ENCODE results near the gene PODXL2. TPM values are rescaled to one million over a fixed set of nuclear protein-coding genes. Genes with fewer than 3 reads are reported as not detected.
"Not testable (repeated sequence)": the region's sequence is repeated elsewhere in the genome, so short reads cannot be mapped to it uniquely, and the experiment has no call there.

Gene PODXL2
- total and polyA plus RNA-seq, 2 of the 8 experiments (the other 6 are each of a cell fraction or from before 2014, with no cell fraction given), result 27.6 to 31.6 TPM

- H2AFZ ChIP-seq (ENCODE audit: low read length); H3K36me3 ChIP-seq (ENCODE audit: control insufficient read depth in 2 of 4, insufficient read depth in 4 of 4, low read length in 3 of 4); H2BK120ac ChIP-seq (replicated peaks; ENCODE audit: low read depth, low read length); H3K4ac ChIP-seq (replicated peaks; ENCODE audit: insufficient read length, low read depth, low read length); H2AK5ac ChIP-seq (ENCODE audit: low read depth, low read length); H3K9ac ChIP-seq (replicated peaks in 1 of 4; ENCODE audit: extremely low read depth in 1 of 4, low read depth in 3 of 4, low read length in 3 of 4); H3K79me1 ChIP-seq (ENCODE audit: low read depth, low read length); H4K20me1 ChIP-seq (replicated peaks in 1 of 2; ENCODE audit: control insufficient read depth in 1 of 2, insufficient read depth in 2 of 2, low read length in 2 of 2); DNase-seq (ENCODE audit: low read depth in 1 of 2, low spot score in 2 of 2); H3K79me2 ChIP-seq (ENCODE audit: control insufficient read depth in 1 of 2, insufficient read depth in 2 of 2, low read length in 2 of 2); H3K56ac ChIP-seq (replicated peaks; ENCODE audit: insufficient read length, low read depth, low read length); H2BK20ac ChIP-seq (ENCODE audit: low read length); H3K4me1 ChIP-seq (replicated peaks in 1 of 4; ENCODE audit: control insufficient read depth in 3 of 4, insufficient read depth in 4 of 4, low read length in 3 of 4); H3K4me2 ChIP-seq (ENCODE audit: insufficient read depth in 1 of 2, low read depth in 2 of 2, low read length in 2 of 2); FAIRE-seq; H4K8ac ChIP-seq (ENCODE audit: extremely low read depth, insufficient read depth, low read length); H3K9me3 ChIP-seq (ENCODE audit: insufficient read depth in 2 of 2, low read depth in 1 of 2, low read length in 1 of 2); H4K91ac ChIP-seq (replicated peaks; ENCODE audit: insufficient read length, low read length); H3K4me3 ChIP-seq (ENCODE audit: extremely low read depth in 1 of 4, insufficient read depth in 2 of 4, low read depth in 3 of 4, low read length in 4 of 4); H3K27me3 ChIP-seq (replicated peaks in 1 of 4; ENCODE audit: control insufficient read depth in 3 of 4, extremely low read depth in 1 of 4, insufficient read depth in 3 of 4, low read length in 3 of 4); H3K14ac ChIP-seq (ENCODE audit: insufficient read length); H3K23ac ChIP-seq (ENCODE audit: insufficient read length); H3K27ac ChIP-seq (ENCODE audit: low read depth, low read length): not testable (repeated sequence)
- ChIA-PET POLR2A (ENCODE audit: partially characterized antibody) (interaction anchor here (0.6 kb wide), 1 partner anchor 33 kb away, joined by 4 read pairs; no protein-coding TSS in a partner anchor), CTCF (ENCODE audit: partially characterized antibody) (interaction anchor here (0.6 to 9.6 kb wide), 10 partner anchors 11 to 277 kb away, joined by 3 to 172 read pairs (median 4); no protein-coding TSS in a partner anchor)
- Histone ChIP-seq H2BK5ac (ENCODE audit: low read depth, low read length) (0 out of 2 replicates have a peak overlapping the region, but pooled peaks have one; percentile 35), H2BK12ac (ENCODE audit: low read depth, low read length) (peak overlapping the region; percentile 50; the same call in 1 of the 2 replicates), H2BK15ac (ENCODE audit: low read length) (peak overlapping the region; percentile 81; the same call in 1 of the 2 replicates), H4K5ac (ENCODE audit: insufficient read length, low read depth, low read length) (peak overlapping the region; percentile 22), H3K23me2 (ENCODE audit: low read depth, low read length) (peaks cover 13% of the 10 kb centered on the region; the same call in 1 of the 2 replicates), H3K18ac (ENCODE audit: extremely low read depth, low read length) (peak overlapping the region; percentile 48; the same call in 1 of the 2 replicates)
- WGBS, 2 experiments (ENCODE audit: extremely low coverage in 1 of 2, insufficient coverage in 1 of 2, insufficient read length in 1 of 2, insufficient replicate concordance in 2 of 2, low coverage in 1 of 2, low lambda C conversion rate in 2 of 2, missing lambda C conversion rate in 1 of 2), result 92% methylated on average over 5 of the region's 6 CpGs; no CpG with 5 or more reads in 1 of the 2 experiments
Observed at GRCh38 chr3:127682175-127682554, 53.2 kb downstream of the PODXL2 start.

Data from H1 (cell line).